SJCRH30 (cell line): Measurements from ENCODE around the gene PGBD1. TPM values are rescaled to one million over a fixed set of nuclear protein-coding genes. Genes with fewer than 3 reads are reported as not detected.
A peak's percentile ranks its signal among the peaks of the same experiment; 100 is the strongest.

Experiments
- DNase-seq, 2 experiments: peaks; one replicate each; pipeline ENCODE4 v3.0.0-alpha.2; 2015 to 2020
- H3K27ac ChIP-seq: fragments of 250-450 bp; sonication (Bioruptor Pico); 2 replicates; pipeline ENCODE4 v1.5.1; 2020; ENCODE audit warnings: mild to moderate bottlenecking, moderate library complexity
- H3K27me3 ChIP-seq: fragments of 250-450 bp; sonication (Bioruptor Pico); 2 replicates; pipeline ENCODE4 v1.5.1; 2020; ENCODE audit warnings: mild to moderate bottlenecking, moderate library complexity
- H3K36me3 ChIP-seq: fragments of 250-450 bp; sonication (Bioruptor Pico); 2 replicates; pipeline ENCODE4 v1.5.1; 2020; ENCODE audit warnings: mild to moderate bottlenecking, moderate library complexity
- H3K4me1 ChIP-seq: fragments of 250-450 bp; sonication (Bioruptor Pico); 2 replicates; pipeline ENCODE4 v1.5.1; 2020; ENCODE audit warnings: mild to moderate bottlenecking, moderate library complexity
- H3K4me3 ChIP-seq: fragments of 250-450 bp; sonication (Bioruptor Pico); 2 replicates; pipeline ENCODE4 v1.5.1; 2020; ENCODE audit warnings: mild to moderate bottlenecking, moderate library complexity
- H3K9me3 ChIP-seq: fragments of 250-450 bp; sonication (Bioruptor Pico); replicated peaks from 2 replicates; pipeline ENCODE4 v1.5.1; 2020; ENCODE audit warnings: mild to moderate bottlenecking, moderate library complexity
- total RNA-seq: library from RNA; depleted of rRNA; stranded (reverse); fragments of >200 nt; shearing (Covaris generic); gene quantifications from 2 replicates; pipeline ENCODE4 v1.2.3, GENCODE V29; 2014; rRNA removed

The PGBD1 gene, protein sequence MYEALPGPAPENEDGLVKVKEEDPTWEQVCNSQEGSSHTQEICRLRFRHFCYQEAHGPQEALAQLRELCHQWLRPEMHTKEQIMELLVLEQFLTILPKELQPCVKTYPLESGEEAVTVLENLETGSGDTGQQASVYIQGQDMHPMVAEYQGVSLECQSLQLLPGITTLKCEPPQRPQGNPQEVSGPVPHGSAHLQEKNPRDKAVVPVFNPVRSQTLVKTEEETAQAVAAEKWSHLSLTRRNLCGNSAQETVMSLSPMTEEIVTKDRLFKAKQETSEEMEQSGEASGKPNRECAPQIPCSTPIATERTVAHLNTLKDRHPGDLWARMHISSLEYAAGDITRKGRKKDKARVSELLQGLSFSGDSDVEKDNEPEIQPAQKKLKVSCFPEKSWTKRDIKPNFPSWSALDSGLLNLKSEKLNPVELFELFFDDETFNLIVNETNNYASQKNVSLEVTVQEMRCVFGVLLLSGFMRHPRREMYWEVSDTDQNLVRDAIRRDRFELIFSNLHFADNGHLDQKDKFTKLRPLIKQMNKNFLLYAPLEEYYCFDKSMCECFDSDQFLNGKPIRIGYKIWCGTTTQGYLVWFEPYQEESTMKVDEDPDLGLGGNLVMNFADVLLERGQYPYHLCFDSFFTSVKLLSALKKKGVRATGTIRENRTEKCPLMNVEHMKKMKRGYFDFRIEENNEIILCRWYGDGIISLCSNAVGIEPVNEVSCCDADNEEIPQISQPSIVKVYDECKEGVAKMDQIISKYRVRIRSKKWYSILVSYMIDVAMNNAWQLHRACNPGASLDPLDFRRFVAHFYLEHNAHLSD
- 9.7 and 11.2 TPM in 2 replicates for total RNA-seq

GRCh38 chr6:28281288-28282064, at the start of gene PGBD1:
Gene PGBD1, plus strand, starts transcription at chr6:28281572. Its CDS starts 2,242 bp downstream, at chr6:28283814.
- Histone ChIP-seq H3K27ac (peak within 1 kb of the TSS; percentile 81), H3K36me3 (peaks cover 20% of the 10 kb centered on the region), H3K4me3 (peak within 1 kb of the TSS; percentile 89), H3K27me3 (no peaks in the 10 kb centered on the region), H3K4me1 (no peaks in the 10 kb centered on the region), H3K9me3 (0 out of 2 replicates have a peak, but pooled peaks cover 3% of the 10 kb centered on the region)
- DNase-seq, result peak; percentile 87

DNA sequence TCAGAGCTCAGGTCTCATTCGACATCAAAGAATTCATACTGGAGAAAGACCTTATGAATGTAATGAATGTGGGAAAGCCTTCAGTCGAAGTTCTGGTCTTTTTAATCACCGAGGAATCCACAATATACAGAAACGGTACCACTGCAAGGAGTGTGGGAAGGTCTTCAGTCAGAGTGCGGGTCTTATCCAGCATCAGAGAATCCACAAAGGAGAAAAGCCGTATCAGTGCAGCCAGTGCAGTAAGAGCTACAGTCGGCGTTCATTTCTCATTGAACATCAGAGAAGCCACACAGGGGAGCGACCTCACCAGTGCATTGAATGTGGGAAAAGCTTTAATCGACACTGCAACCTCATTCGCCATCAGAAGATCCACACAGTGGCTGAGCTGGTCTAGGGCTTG, 48.6 kb upstream of the PGBD1 start:
- Histone ChIP-seq H3K4me3 (no peak overlapping the region), H3K27me3 (no peaks in the 10 kb centered on the region), H3K36me3 (peaks cover 35% of the 10 kb centered on the region), H3K4me1 (no peaks in the 10 kb centered on the region), H3K27ac (no peak overlapping the region), H3K9me3 (no peaks in the 10 kb centered on the region)
- no peak for DNase-seq

DNA sequence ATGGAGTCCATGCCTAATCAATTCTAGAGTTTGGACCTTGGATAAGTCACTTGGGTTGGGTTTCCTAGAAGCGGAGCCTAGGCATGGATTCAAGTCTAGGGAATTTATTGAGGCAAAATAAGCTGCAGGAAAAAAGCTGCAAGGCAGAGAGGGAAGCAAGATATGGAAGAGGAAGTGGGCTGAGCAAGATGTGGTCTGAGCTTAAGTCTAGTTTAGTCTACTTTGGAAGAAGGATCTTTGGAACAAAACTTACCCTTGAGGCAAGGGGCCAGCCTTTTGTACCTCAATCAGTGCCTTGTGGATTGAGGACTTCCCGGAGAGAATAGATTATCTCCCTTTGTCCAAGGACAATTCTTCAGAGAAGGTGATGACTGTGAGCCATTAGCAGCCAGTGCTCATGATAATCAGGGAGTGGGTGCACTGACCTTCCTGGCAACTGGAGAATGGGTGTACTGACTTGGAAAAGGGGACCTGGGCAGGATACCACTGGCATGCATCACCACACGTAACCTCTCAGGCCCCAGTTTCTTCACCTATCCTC, 45.4 kb upstream of the PGBD1 start:
- Histone ChIP-seq H3K27ac (no peak overlapping the region), H3K9me3 (no peaks in the 10 kb centered on the region), H3K4me1 (no peaks in the 10 kb centered on the region), H3K4me3 (no peak overlapping the region), H3K27me3 (no peaks in the 10 kb centered on the region), H3K36me3 (peaks cover 10% of the 10 kb centered on the region)
- DNase-seq, result no peak

GRCh38 chr6:28239636-28240035, 41.7 kb upstream of the PGBD1 start:
- H3K27me3 ChIP-seq, result no peaks in the 10 kb centered on the region
- H3K27ac ChIP-seq, result no peak overlapping the region
- no peaks in the 10 kb centered on the region for H3K9me3 ChIP-seq
- no peaks in the 10 kb centered on the region for H3K4me1 ChIP-seq
- no peaks in the 10 kb centered on the region for H3K36me3 ChIP-seq
- no peak for DNase-seq
- H3K4me3 ChIP-seq, result no peak overlapping the region

DNA sequence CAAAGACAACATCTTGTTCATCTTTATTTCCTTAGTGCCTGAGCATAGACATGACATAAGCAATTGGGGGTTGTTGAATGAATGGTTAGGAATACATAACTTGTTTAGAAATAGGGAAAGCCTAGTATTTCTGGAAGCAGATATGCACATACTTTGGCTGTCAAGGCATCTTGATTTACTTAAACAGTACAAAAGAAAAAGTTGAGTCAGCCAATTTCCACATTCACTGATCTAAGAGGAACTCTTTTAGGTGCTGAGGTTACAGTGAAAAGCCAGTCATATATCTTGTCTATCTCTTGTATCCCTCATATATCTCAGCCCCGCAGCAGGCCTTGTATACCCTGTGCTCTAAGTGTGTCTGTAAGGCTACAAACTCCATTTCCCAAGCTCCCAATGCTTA, 40.9 kb upstream of the PGBD1 start:
- H3K27me3 ChIP-seq, result no peaks in the 10 kb centered on the region
- H3K4me3 ChIP-seq, result no peak overlapping the region
- no peak for DNase-seq
- H3K27ac ChIP-seq, result no peak overlapping the region
- no peaks in the 10 kb centered on the region for H3K9me3 ChIP-seq
- H3K36me3 ChIP-seq, result no peaks in the 10 kb centered on the region
- no peaks in the 10 kb centered on the region for H3K4me1 ChIP-seq

GRCh38 chr6:28243946-28244345, 37.4 kb upstream of the PGBD1 start:
- H3K36me3 ChIP-seq, result no peaks in the 10 kb centered on the region; the same call in none of the 2 replicates
- H3K9me3 ChIP-seq, result no peaks in the 10 kb centered on the region
- no peak overlapping the region for H3K4me3 ChIP-seq
- H3K27me3 ChIP-seq, result no peaks in the 10 kb centered on the region
- H3K4me1 ChIP-seq, result no peaks in the 10 kb centered on the region
- no peak overlapping the region for H3K27ac ChIP-seq
- no peak for DNase-seq

GRCh38 chr6:28245206-28245941, 36.0 kb upstream of the PGBD1 start:
- H3K9me3 ChIP-seq, result no peaks in the 10 kb centered on the region
- no peak overlapping the region for H3K4me3 ChIP-seq
- H3K36me3 ChIP-seq, result no peaks in the 10 kb centered on the region; the same call in none of the 2 replicates
- H3K27me3 ChIP-seq, result no peaks in the 10 kb centered on the region
- no peaks in the 10 kb centered on the region for H3K4me1 ChIP-seq
- DNase-seq, result no peak
- no peak overlapping the region for H3K27ac ChIP-seq

DNA sequence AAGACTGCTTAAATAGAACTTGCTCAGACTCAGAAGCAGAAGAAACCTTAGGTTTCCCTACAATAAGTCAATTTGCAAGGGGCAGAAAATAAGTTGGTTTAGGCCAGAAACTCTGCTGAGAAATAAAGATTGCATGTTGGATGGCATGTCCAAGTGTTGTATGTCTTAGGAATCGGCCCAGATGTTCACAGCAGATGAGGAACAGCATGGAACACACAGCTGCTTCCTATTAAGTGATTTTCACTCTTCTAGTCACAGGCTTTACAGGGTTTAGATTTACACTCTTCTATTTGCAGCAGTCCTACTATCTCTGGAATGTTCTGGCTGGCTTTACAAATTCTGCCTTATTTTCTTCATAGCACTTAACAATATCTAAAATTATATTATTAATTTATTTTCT, 32.5 kb upstream of the PGBD1 start:
- no peaks in the 10 kb centered on the region; the same call in none of the 2 replicates for H3K36me3 ChIP-seq
- no peak overlapping the region for H3K4me3 ChIP-seq
- H3K4me1 ChIP-seq, result no peaks in the 10 kb centered on the region
- H3K27me3 ChIP-seq, result no peaks in the 10 kb centered on the region
- H3K9me3 ChIP-seq, result no peaks in the 10 kb centered on the region
- no peak overlapping the region for H3K27ac ChIP-seq
- no peak for DNase-seq

DNA sequence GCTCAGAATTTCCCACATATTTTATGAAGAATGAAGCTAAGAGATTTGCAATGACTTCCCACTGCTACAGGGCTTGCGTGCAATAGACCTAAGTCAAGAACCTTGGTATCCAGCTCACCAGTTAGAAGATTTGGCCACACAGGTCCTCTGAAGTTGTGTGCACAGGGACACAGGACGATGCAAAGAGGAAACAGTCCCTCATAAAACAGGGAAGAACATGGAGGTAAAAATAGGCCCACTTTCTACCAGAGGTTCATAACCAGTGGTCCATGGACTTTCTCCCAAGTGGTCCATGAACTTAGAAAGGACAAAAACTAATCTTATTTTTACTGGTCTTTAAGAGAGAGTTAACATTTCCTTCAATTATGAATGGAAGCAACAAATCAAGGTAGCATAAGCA, 30.6 kb upstream of the PGBD1 start:
- Histone ChIP-seq H3K36me3 (no peaks in the 10 kb centered on the region; the same call in none of the 2 replicates), H3K27me3 (no peaks in the 10 kb centered on the region), H3K4me3 (no peak overlapping the region; the same call in 1 of the 2 replicates), H3K9me3 (no peaks in the 10 kb centered on the region), H3K4me1 (no peaks in the 10 kb centered on the region), H3K27ac (no peak overlapping the region)
- DNase-seq, result no peak

- Histone ChIP-seq H3K4me1 (no peaks in the 10 kb centered on the region), H3K4me3 (peak overlapping the region; percentile 81), H3K36me3 (no peaks in the 10 kb centered on the region; the same call in none of the 2 replicates), H3K27ac (no peak overlapping the region; the same call in 1 of the 2 replicates), H3K9me3 (no peaks in the 10 kb centered on the region), H3K27me3 (no peaks in the 10 kb centered on the region)
- DNase-seq, result no peak
Observed at GRCh38 chr6:28251661-28252008, 29.7 kb upstream of the PGBD1 start.

- DNase-seq, result peak; percentile 88 to 95
- Histone ChIP-seq H3K9me3 (no peaks in the 10 kb centered on the region), H3K27ac (no peak within 1 kb of the TSS; the same call in 1 of the 2 replicates), H3K36me3 (no peaks in the 10 kb centered on the region; the same call in 1 of the 2 replicates), H3K4me3 (peak within 1 kb of the TSS; percentile 81), H3K4me1 (no peaks in the 10 kb centered on the region), H3K27me3 (no peaks in the 10 kb centered on the region)
Observed at GRCh38 chr6:28252009-28252975, 29.1 kb upstream of the PGBD1 start, which contains the start of gene ZKSCAN4. Gene ZKSCAN4, minus strand, starts transcription at chr6:28252269. Its CDS starts 289 bp downstream, at chr6:28251980.

DNA sequence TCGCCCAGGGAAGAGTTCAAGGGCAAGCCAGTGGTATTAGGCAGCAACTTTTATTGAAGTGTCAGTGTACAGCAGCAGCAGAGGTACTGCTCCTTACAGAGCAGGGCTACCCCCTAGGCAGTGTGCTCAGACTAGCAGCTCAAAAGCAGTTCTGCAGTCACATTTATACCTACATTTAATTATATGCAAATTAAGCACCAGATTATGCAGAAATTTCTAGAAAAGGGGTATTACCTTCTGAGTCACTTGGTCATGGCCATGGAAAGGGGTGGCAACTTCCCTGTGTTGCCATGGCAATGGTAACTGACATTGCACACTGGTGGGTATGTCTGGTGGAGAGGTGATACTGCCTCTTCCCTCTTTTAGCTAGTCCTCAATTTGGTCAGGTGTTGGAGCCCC, 27.3 kb upstream of the PGBD1 start:
- Histone ChIP-seq H3K36me3 (no peaks in the 10 kb centered on the region), H3K27ac (no peak overlapping the region), H3K4me1 (no peaks in the 10 kb centered on the region), H3K27me3 (no peaks in the 10 kb centered on the region), H3K9me3 (no peaks in the 10 kb centered on the region), H3K4me3 (no peak overlapping the region)
- no peak for DNase-seq

DNA sequence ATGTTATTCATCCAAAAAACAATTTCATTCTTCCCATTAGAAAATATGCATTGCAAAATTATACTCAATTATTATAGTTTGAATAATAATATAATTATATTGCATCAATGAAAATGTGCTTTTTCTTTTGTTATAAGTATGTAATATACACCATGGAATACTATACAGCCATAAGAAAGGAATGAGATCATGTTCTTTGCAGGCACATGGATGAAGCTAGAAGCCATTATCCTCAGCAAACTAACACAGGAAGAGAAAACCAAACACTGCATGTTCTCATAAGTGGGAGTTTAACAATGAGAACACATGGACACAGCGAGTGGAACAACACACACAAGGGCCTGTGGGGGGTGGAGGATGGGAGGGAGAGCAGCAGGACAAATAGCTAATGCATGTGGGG, 24.3 kb upstream of the PGBD1 start:
- Histone ChIP-seq H3K27ac (no peak overlapping the region), H3K36me3 (no peaks in the 10 kb centered on the region)

More for the DNA sequence above, 24.3 kb upstream of the PGBD1 start:
- no peaks in the 10 kb centered on the region for H3K4me1 ChIP-seq
- DNase-seq, result no peak
- no peaks in the 10 kb centered on the region for H3K9me3 ChIP-seq
- H3K4me3 ChIP-seq, result no peak overlapping the region
- no peaks in the 10 kb centered on the region for H3K27me3 ChIP-seq
